H1 (cell line): ENCODE measurements around the gene PPP1R13B. TPM values are rescaled to one million over a fixed set of nuclear protein-coding genes. Genes with fewer than 3 reads are reported as not detected.
A peak's percentile ranks its signal among the peaks of the same experiment; 100 is the strongest.

ENCODE experiments used
- CTCF ChIA-PET: fragments of 300-600 bp; sonication (Branson Sonifier 250); formaldehyde crosslinking; loops from one replicate; lab custom pipeline; 2021; ENCODE audit not compliant: partially characterized antibody; lab: Charles Lee
- POLR2A ChIA-PET: fragments of 300-600 bp; sonication (Branson Sonifier 250); formaldehyde crosslinking; loops from one replicate; lab custom pipeline; 2021; ENCODE audit warnings: inconsistent platforms; ENCODE audit not compliant: partially characterized antibody; lab: Charles Lee
- DNase-seq, 2 experiments: peaks; one replicate each; pipeline versions ENCODE4 v3.0.0 to v3.0.0-alpha.2; 2010 to 2022; ENCODE audit warnings: low spot score in 2 of 2, low read depth in 1 of 2, mixed read lengths in 1 of 2
- FAIRE-seq: peaks from 2 replicates; lab custom pipeline; 2011; peaks lifted over from hg19 to GRCh38; lab: Jason Lieb, UNC
- H2AFZ ChIP-seq: 2 replicates; pipeline ENCODE4 v1.8.1; 2012; ENCODE audit warnings: low read length, inconsistent platforms
- H2AK5ac ChIP-seq: 2 replicates; pipeline ENCODE4 v1.6.1; 2013; ENCODE audit warnings: low read depth, low read length
- H2BK120ac ChIP-seq: replicated peaks from 2 replicates; pipeline ENCODE3; 2013; ENCODE audit warnings: low read depth, low read length, inconsistent platforms
- H2BK12ac ChIP-seq: 2 replicates; pipeline ENCODE4 v1.6.1; 2013; ENCODE audit warnings: low read depth, low read length
- H2BK15ac ChIP-seq: 2 replicates; pipeline ENCODE4 v1.6.1; 2013; ENCODE audit warnings: low read length
- H2BK20ac ChIP-seq: 2 replicates; pipeline ENCODE4 v1.6.1; 2013; ENCODE audit warnings: low read length
- H2BK5ac ChIP-seq: 2 replicates; pipeline ENCODE4 v1.6.1; 2013; ENCODE audit warnings: low read depth, low read length
- H3K14ac ChIP-seq: 2 replicates; pipeline ENCODE4 v1.6.1; 2013; ENCODE audit warnings: inconsistent platforms; ENCODE audit not compliant: insufficient read length
- H3K18ac ChIP-seq: 2 replicates; pipeline ENCODE4 v1.6.1; 2013; ENCODE audit warnings: low read length; ENCODE audit errors: extremely low read depth
- H3K23ac ChIP-seq: 2 replicates; pipeline ENCODE4 v1.6.1; 2013; ENCODE audit warnings: inconsistent platforms; ENCODE audit not compliant: insufficient read length
- H3K23me2 ChIP-seq: 2 replicates; pipeline ENCODE4 v1.6.1; 2013; ENCODE audit warnings: low read depth, low read length
- H3K27ac ChIP-seq: 2 replicates; pipeline ENCODE4 v1.6.1; 2011; ENCODE audit warnings: low read depth, low read length, inconsistent platforms
- H3K27me3 ChIP-seq, 4 experiments: replicated peaks in 1 of 4; 1 replicate in 1 of 4; 2 replicates in 3 of 4; pipeline versions ENCODE4 v1.6.1 to v1.8.1; 2011 to 2013; ENCODE audit warnings: low read length in 3 of 4, mild to moderate bottlenecking in 3 of 4, inconsistent platforms in 2 of 4, mixed read lengths in 2 of 4, moderate library complexity in 1 of 4; ENCODE audit not compliant: control insufficient read depth in 3 of 4, insufficient read depth in 3 of 4; ENCODE audit errors: extremely low read depth in 1 of 4
- H3K36me3 ChIP-seq, 4 experiments: 2 replicates each; pipeline versions ENCODE4 v1.6.1 to v1.8.1; 2011 to 2013; ENCODE audit warnings: mild to moderate bottlenecking in 4 of 4, low read length in 3 of 4, moderate library complexity in 2 of 4, control low read depth in 1 of 4, inconsistent platforms in 1 of 4; ENCODE audit not compliant: insufficient read depth in 4 of 4, control insufficient read depth in 2 of 4
- H3K4ac ChIP-seq: replicated peaks from 2 replicates; pipeline ENCODE3; 2013; ENCODE audit warnings: low read length, low read depth, mixed read lengths, inconsistent platforms; ENCODE audit not compliant: insufficient read length
- H3K4me1 ChIP-seq, 4 experiments: replicated peaks in 1 of 4; 1 replicate in 1 of 4; 2 replicates in 3 of 4; pipeline versions ENCODE4 v1.6.1 to v1.8.1; 2011 to 2013; ENCODE audit warnings: low read length in 3 of 4, inconsistent platforms in 2 of 4, mixed read lengths in 1 of 4; ENCODE audit not compliant: insufficient read depth in 4 of 4, control insufficient read depth in 3 of 4
- H3K4me2 ChIP-seq, 2 experiments: 2 replicates each; pipeline versions ENCODE4 v1.6.1 to v1.8.1; 2011 to 2013; ENCODE audit warnings: low read depth in 2 of 2, low read length in 2 of 2, control low read depth in 1 of 2, inconsistent platforms in 1 of 2, mild to moderate bottlenecking in 1 of 2; ENCODE audit not compliant: insufficient read depth in 1 of 2
- H3K4me3 ChIP-seq, 4 experiments: fragments of 200-600, 300-600 bp in 1 of 4; sonication (generic), shearing (Covaris generic), sonication (Bioruptor Twin) in 1 of 4; 2 replicates each; pipeline versions ENCODE4 v1.5.1 to v1.8.1; 2011 to 2016; ENCODE audit warnings: low read length in 4 of 4, low read depth in 3 of 4, control low read depth in 2 of 4, inconsistent platforms in 2 of 4, mild to moderate bottlenecking in 2 of 4, mixed read lengths in 1 of 4, moderate library complexity in 1 of 4; ENCODE audit not compliant: insufficient read depth in 2 of 4; ENCODE audit errors: extremely low read depth in 1 of 4
- H3K56ac ChIP-seq: replicated peaks from 2 replicates; pipeline ENCODE3; 2013; ENCODE audit warnings: low read depth, mild to moderate bottlenecking, mixed read lengths, low read length, inconsistent platforms; ENCODE audit not compliant: insufficient read length
- H3K79me1 ChIP-seq: 2 replicates; pipeline ENCODE4 v1.6.1; 2013; ENCODE audit warnings: low read depth, low read length, control low read depth
- H3K79me2 ChIP-seq, 2 experiments: 2 replicates each; pipeline versions ENCODE4 v1.6.1 to v1.8.1; 2012 to 2013; ENCODE audit warnings: low read length in 2 of 2, mild to moderate bottlenecking in 2 of 2, inconsistent platforms in 1 of 2; ENCODE audit not compliant: insufficient read depth in 2 of 2, control insufficient read depth in 1 of 2
- H3K9ac ChIP-seq, 4 experiments: replicated peaks in 1 of 4; 1 replicate in 1 of 4; 2 replicates in 3 of 4; pipeline versions ENCODE4 v1.6.1 to v1.8.1; 2011 to 2013; ENCODE audit warnings: low read depth in 3 of 4, low read length in 3 of 4, control low read depth in 2 of 4, mild to moderate bottlenecking in 2 of 4, moderate library complexity in 2 of 4, inconsistent platforms in 1 of 4; ENCODE audit errors: extremely low read depth in 1 of 4
- H3K9me3 ChIP-seq, 2 experiments: 2 replicates each; pipeline versions ENCODE4 v1.6.1 to v1.8.1; 2012 to 2013; ENCODE audit warnings: mild to moderate bottlenecking in 2 of 2, moderate library complexity in 2 of 2, control low read depth in 1 of 2, inconsistent platforms in 1 of 2, low read depth in 1 of 2, low read length in 1 of 2, mixed read lengths in 1 of 2; ENCODE audit not compliant: insufficient read depth in 2 of 2
- H4K20me1 ChIP-seq, 2 experiments: replicated peaks in 1 of 2; 2 replicates each; pipeline versions ENCODE3 to v1.8.1; 2011 to 2013; ENCODE audit warnings: inconsistent platforms in 2 of 2, low read length in 2 of 2, mild to moderate bottlenecking in 1 of 2; ENCODE audit not compliant: insufficient read depth in 2 of 2, control insufficient read depth in 1 of 2
- H4K5ac ChIP-seq: 2 replicates; pipeline ENCODE4 v1.6.1; 2013; ENCODE audit warnings: low read length, low read depth, mixed read lengths, inconsistent platforms; ENCODE audit not compliant: insufficient read length
- H4K8ac ChIP-seq: 2 replicates; pipeline ENCODE4 v1.8.0; 2013; ENCODE audit warnings: mild to moderate bottlenecking, moderate library complexity, low read length, inconsistent platforms; ENCODE audit not compliant: insufficient read depth; ENCODE audit errors: extremely low read depth
- H4K91ac ChIP-seq: replicated peaks from 2 replicates; pipeline ENCODE3; 2013; ENCODE audit warnings: low read length, mixed read lengths, inconsistent platforms; ENCODE audit not compliant: insufficient read length
- BCL11A ChIP-seq, 2 experiments: IDR thresholded peaks; one replicate each; pipeline ENCODE4 v1.6.1; 2011; ENCODE audit warnings: low read depth in 2 of 2, low read length in 2 of 2, mild to moderate bottlenecking in 2 of 2
- BRCA1 ChIP-seq: IDR thresholded peaks from 2 replicates; pipeline ENCODE4 v1.6.1; 2012; ENCODE audit warnings: low read depth, low read length, improper control_type of control experiment
- CEBPB ChIP-seq: IDR thresholded peaks from 2 replicates; pipeline ENCODE4 v1.6.1; 2012; ENCODE audit warnings: low read depth, low read length
- CHD2 ChIP-seq: IDR thresholded peaks from 2 replicates; pipeline ENCODE4 v1.6.1; 2012; ENCODE audit warnings: low read length, improper control_type of control experiment
- EP300 ChIP-seq, 2 experiments: IDR thresholded peaks; 1 replicate in 1 of 2; 2 replicates in 1 of 2; pipeline ENCODE4 v1.6.1; 2011 to 2012; ENCODE audit warnings: low read depth in 2 of 2, low read length in 2 of 2, mild to moderate bottlenecking in 2 of 2, borderline replicate concordance in 1 of 2, inconsistent platforms in 1 of 2, moderate library complexity in 1 of 2
- HDAC2 ChIP-seq, 2 experiments: fragments of 300-600 bp in 1 of 2; sonication (generic) in 1 of 2; IDR thresholded peaks; 2 replicates each; pipeline ENCODE4 v1.6.1; 2011 to 2012; ENCODE audit warnings: low read depth in 2 of 2, low read length in 2 of 2, mild to moderate bottlenecking in 2 of 2, moderate library complexity in 2 of 2, borderline replicate concordance in 1 of 2, inconsistent platforms in 1 of 2
- KDM4A ChIP-seq: IDR thresholded peaks from one replicate; pipeline ENCODE4 v1.7.1; 2012; ENCODE audit warnings: low read depth, mild to moderate bottlenecking, moderate library complexity, low read length, inconsistent platforms; ENCODE audit not compliant: severe bottlenecking
- SP1 ChIP-seq: IDR thresholded peaks from 2 replicates; pipeline ENCODE4 v1.6.1; 2011; ENCODE audit warnings: low read depth, low read length
- SP4 ChIP-seq: IDR thresholded peaks from 2 replicates; pipeline ENCODE4 v1.6.1; 2012; ENCODE audit warnings: low read length, inconsistent platforms
- TAF7 ChIP-seq: optimal IDR thresholded peaks from 2 replicates; pipeline ENCODE3; 2011; ENCODE audit warnings: low read depth, mild to moderate bottlenecking, inconsistent platforms, low read length, moderate library complexity, borderline replicate concordance
- WGBS, 2 experiments: shearing (Covaris generic) in 1 of 2; methylation state at CpG; one replicate each; pipeline versions ENCODE4 v1.1.6 to v1.1.7; 2013 to 2015; ENCODE audit warnings: low lambda C conversion rate in 2 of 2, mixed read lengths in 2 of 2, inconsistent platforms in 1 of 2, low coverage in 1 of 2, missing lambda C conversion rate in 1 of 2; ENCODE audit not compliant: insufficient replicate concordance in 2 of 2, insufficient coverage in 1 of 2, insufficient read length in 1 of 2; ENCODE audit errors: extremely low coverage in 1 of 2, missing lambda C conversion rate in 1 of 2; 5-methylcytosine and 5-hydroxymethylcytosine counted together
- polyA plus RNA-seq, 7 experiments: library from polyadenylated mRNA; depleted of rRNA in 3 of 7; stranded (reverse) in 5 of 7; unstranded in 2 of 7; fragments of >200 nt in 5 of 7; fragments of 200-250 nt in 2 of 7; gene quantifications; 1 replicate in 5 of 7; 2 replicates in 1 of 7; 4 replicates in 1 of 7; pipeline versions ENCODE4 v1.2.1 to v1.2.3, GENCODE V29; 2011 to 2013; ENCODE audit warnings: missing spikeins in 2 of 7, mixed read lengths in 2 of 7
- total RNA-seq: library from RNA; stranded (reverse); fragmentation: NEBNext Ultra II Directional; extraction: Animal tissue kit (Norgen Biotek cat#: 25700); gene quantifications from 2 replicates; pipeline ENCODE4 v1.2.1, GENCODE V29; 2021

The PPP1R13B gene
- total and polyA plus RNA-seq, 2 of the 8 experiments (the other 6 are each of a cell fraction or from before 2014, with no cell fraction given) = 2.6 to 8.9 TPM

DNA sequence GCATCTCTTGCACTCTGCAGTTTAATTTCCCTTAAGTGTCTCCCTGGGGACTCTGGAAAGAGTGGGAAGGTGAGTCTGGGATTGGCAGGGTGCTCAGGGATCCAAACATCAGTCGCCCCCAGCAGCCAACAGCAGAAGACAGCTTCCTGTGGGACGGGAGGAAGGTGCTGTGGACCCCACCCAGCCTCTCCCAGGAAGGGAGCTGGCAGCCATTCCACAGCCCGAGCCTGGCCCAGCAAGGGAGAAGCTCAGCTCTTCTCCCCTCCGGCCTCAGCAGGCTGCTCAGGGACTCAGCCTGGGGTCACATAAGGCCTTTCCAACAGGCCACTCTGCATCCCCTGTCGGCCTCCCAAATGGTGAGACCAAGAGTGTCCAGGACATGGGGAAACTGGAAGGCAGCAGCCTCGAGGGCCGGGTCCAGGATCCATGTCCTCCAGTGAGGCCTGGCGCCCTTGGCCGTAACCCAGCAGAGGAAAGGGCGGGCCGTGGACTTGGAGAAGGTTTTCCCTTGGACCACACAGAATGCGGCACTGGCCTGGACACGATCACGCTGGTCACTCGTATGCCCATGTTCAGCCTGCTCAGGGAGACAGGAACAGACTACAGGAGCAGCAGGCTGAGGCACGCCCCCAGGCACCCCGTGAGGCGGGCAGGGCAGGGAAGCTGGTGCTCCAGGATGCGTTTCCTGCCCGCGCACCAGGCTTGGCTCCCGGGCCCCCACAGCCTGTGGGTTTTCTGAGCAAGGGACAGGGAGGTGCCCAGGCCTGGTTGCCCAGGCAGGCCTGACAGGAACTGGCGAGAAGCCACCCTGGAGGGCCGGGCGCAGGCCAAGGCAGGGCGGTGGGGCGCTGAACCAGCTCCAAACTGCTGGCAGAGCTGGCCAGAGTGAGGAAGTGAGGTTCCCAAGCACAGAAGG, 135.6 kb downstream of the PPP1R13B start:
- no peak overlapping the region for H3K23ac ChIP-seq
- no peak overlapping the region for H3K4me3 ChIP-seq
- no peak overlapping the region for H3K4ac ChIP-seq
- H3K27me3 ChIP-seq = no peaks in the 10 kb centered on the region
- H2AK5ac ChIP-seq = no peak overlapping the region
- no peak overlapping the region for H4K5ac ChIP-seq
- H3K4me1 ChIP-seq = peaks cover 0 to 15% (median 8%) of the 10 kb centered on the region in 4 experiments; a peak in 6 of 7 replicates
- no peak overlapping the region for H3K18ac ChIP-seq
- no peak overlapping the region for H3K27ac ChIP-seq
- peaks cover 17 to 51% of the 10 kb centered on the region in 2 experiments for H4K20me1 ChIP-seq
- FAIRE-seq = no peak
- H2AFZ ChIP-seq = no peak overlapping the region
- H3K9ac ChIP-seq = peak overlapping the region in 1 of 4 experiments; percentile 15; a peak in 2 of 7 replicates
- peaks cover 9 to 31% (median 21%) of the 10 kb centered on the region in 4 experiments; a peak in 5 of 8 replicates for H3K36me3 ChIP-seq
- H3K79me1 ChIP-seq = peaks cover 11% of the 10 kb centered on the region
- no peak overlapping the region for H2BK15ac ChIP-seq
- peaks cover 0 to 20% of the 10 kb centered on the region in 2 experiments; a peak in 2 of 4 replicates for H3K79me2 ChIP-seq
- no peak overlapping the region for H4K91ac ChIP-seq
- TF ChIP-seq CHD2 (no peak), BRCA1 (no peak), SP4 (no peak), SP1 (no peak), CEBPB (no peak), TAF7 (no peak), HDAC2 (IDR thresholded peaks at IDR 0.05; ENCODE audit: borderline replicate concordance in 1 of 2, low read depth in 2 of 2, low read length in 2 of 2) (no peak), KDM4A (no peak), EP300 (IDR thresholded peaks at IDR 0.05; ENCODE audit: borderline replicate concordance in 1 of 2, low read depth in 2 of 2, low read length in 2 of 2) (no peak), BCL11A (IDR thresholded peaks at IDR 0.05; ENCODE audit: low read depth in 2 of 2, low read length in 2 of 2) (no peak)
- CTCF ChIA-PET = interaction anchor here (1.1 to 1.9 kb wide), 4 partner anchors 12 to 198 kb away, joined by 3 to 8 read pairs (median 4); no protein-coding TSS in a partner anchor
- H2BK12ac ChIP-seq = no peak overlapping the region
- H3K56ac ChIP-seq = no peak overlapping the region
- no peak overlapping the region for H3K4me2 ChIP-seq
- no peak overlapping the region for H2BK120ac ChIP-seq
- no peak for DNase-seq
- no peaks in the 10 kb centered on the region for H3K9me3 ChIP-seq
- POLR2A ChIA-PET = interaction anchor here (0.6 to 3.1 kb wide), 5 partner anchors 9 to 160 kb away, joined by 3 to 16 read pairs (median 3); no protein-coding TSS in a partner anchor
- H3K14ac ChIP-seq = no peak overlapping the region
- H2BK20ac ChIP-seq = no peak overlapping the region
- peaks cover 4% of the 10 kb centered on the region; the same call in 1 of the 2 replicates for H3K23me2 ChIP-seq
- H4K8ac ChIP-seq = no peak overlapping the region
- WGBS, 2 experiments = 90% methylated on average over 25 of the region's 27 CpGs; no CpG with 5 or more reads in 1 of the 2 experiments
- no peak overlapping the region for H2BK5ac ChIP-seq
